KOPT-K1 (cell line): ENCODE data around the gene PTPN7.

Source experiments
- H3K27ac ChIP-seq: fragments of 200-600 bp; sonication (generic); 2 replicates; pipeline ENCODE4 v1.5.1; 2016; ENCODE audit warnings: antibody characterized with exemption, mild to moderate bottlenecking, low read depth, low read length; ENCODE audit not compliant: poor library complexity, severe bottlenecking
- H3K36me3 ChIP-seq: fragments of 200-600 bp; sonication (generic); 2 replicates; pipeline ENCODE4 v1.5.1; 2017; ENCODE audit warnings: antibody characterized with exemption, mild to moderate bottlenecking, low read length, moderate library complexity; ENCODE audit not compliant: insufficient read depth
- H3K9me3 ChIP-seq: fragments of 200-600 bp; sonication (generic); 2 replicates; pipeline ENCODE4 v1.5.1; 2017; ENCODE audit warnings: antibody characterized with exemption, low read length, mild to moderate bottlenecking; ENCODE audit not compliant: insufficient read depth, poor library complexity, severe bottlenecking

PTPN7 gene

GRCh38 chr1:202135221-202135721 lies 25.1 kb downstream of the PTPN7 start:
- peaks cover 61% of the 10 kb centered on the region for H3K36me3 ChIP-seq
- H3K9me3 ChIP-seq = no peaks in the 10 kb centered on the region
- H3K27ac ChIP-seq = no peak overlapping the region

- Histone ChIP-seq H3K36me3 (peaks cover 61% of the 10 kb centered on the region), H3K9me3 (no peaks in the 10 kb centered on the region), H3K27ac (no peak overlapping the region)
Observed at GRCh38 chr1:202134645-202135172, 25.7 kb downstream of the PTPN7 start.

- H3K27ac ChIP-seq = no peak overlapping the region
- no peaks in the 10 kb centered on the region for H3K9me3 ChIP-seq
- H3K36me3 ChIP-seq = peaks cover 61% of the 10 kb centered on the region
Observed at GRCh38 chr1:202133989-202134388, 26.4 kb downstream of the PTPN7 start.

- Histone ChIP-seq H3K9me3 (no peaks in the 10 kb centered on the region), H3K27ac (no peak overlapping the region), H3K36me3 (peaks cover 59% of the 10 kb centered on the region)
Observed at GRCh38 chr1:202133496-202133895, 26.9 kb downstream of the PTPN7 start.

- H3K36me3 ChIP-seq = peaks cover 54% of the 10 kb centered on the region
- no peaks in the 10 kb centered on the region for H3K9me3 ChIP-seq
- H3K27ac ChIP-seq = no peak overlapping the region
Observed at GRCh38 chr1:202133001-202133400, 27.4 kb downstream of the PTPN7 start.

GRCh38 chr1:202131956-202132821 lies 28.2 kb downstream of the PTPN7 start:
- no peaks in the 10 kb centered on the region for H3K9me3 ChIP-seq
- H3K27ac ChIP-seq = no peak overlapping the region
- peaks cover 46% of the 10 kb centered on the region for H3K36me3 ChIP-seq

- Histone ChIP-seq H3K27ac (no peak overlapping the region), H3K36me3 (peaks cover 40% of the 10 kb centered on the region), H3K9me3 (no peaks in the 10 kb centered on the region)
Observed at GRCh38 chr1:202130816-202131522, 29.4 kb downstream of the PTPN7 start.

GRCh38 chr1:202130297-202130721 lies 30.1 kb downstream of the PTPN7 start:
- Histone ChIP-seq H3K27ac (no peak overlapping the region), H3K9me3 (no peaks in the 10 kb centered on the region), H3K36me3 (peaks cover 34% of the 10 kb centered on the region)

- Histone ChIP-seq H3K27ac (no peak overlapping the region), H3K9me3 (no peaks in the 10 kb centered on the region), H3K36me3 (peaks cover 27% of the 10 kb centered on the region)
Observed at GRCh38 chr1:202129453-202130296, 30.7 kb downstream of the PTPN7 start.

- Histone ChIP-seq H3K36me3 (peaks cover 12% of the 10 kb centered on the region), H3K9me3 (no peaks in the 10 kb centered on the region), H3K27ac (no peak overlapping the region)
Observed at GRCh38 chr1:202127836-202128622, 32.4 kb downstream of the PTPN7 start.

- no peaks in the 10 kb centered on the region for H3K9me3 ChIP-seq
- H3K27ac ChIP-seq = no peak overlapping the region
- peaks cover 2% of the 10 kb centered on the region; the same call in 1 of the 2 replicates for H3K36me3 ChIP-seq
Observed at GRCh38 chr1:202127061-202127460, 33.3 kb downstream of the PTPN7 start.

- Histone ChIP-seq H3K36me3 (no peaks in the 10 kb centered on the region), H3K9me3 (no peaks in the 10 kb centered on the region), H3K27ac (no peak overlapping the region)
Observed at GRCh38 chr1:202126426-202126825, 34.0 kb downstream of the PTPN7 start.

- H3K27ac ChIP-seq = no peak overlapping the region
- H3K36me3 ChIP-seq = no peaks in the 10 kb centered on the region
- no peaks in the 10 kb centered on the region for H3K9me3 ChIP-seq
Observed at GRCh38 chr1:202125611-202126010, 34.8 kb downstream of the PTPN7 start.

- Histone ChIP-seq H3K9me3 (no peaks in the 10 kb centered on the region), H3K27ac (no peak overlapping the region), H3K36me3 (no peaks in the 10 kb centered on the region)
Observed at GRCh38 chr1:202124142-202124541, 36.3 kb downstream of the PTPN7 start.
